K562 (cell line): ENCODE results near the gene SENP1. TPM values are rescaled to one million over a fixed set of nuclear protein-coding genes. Genes with fewer than 3 reads are reported as not detected.

Experiments used
- ATAC-seq: fragments of 200-7000 bp; cut with Tn5 transposase; 3 replicates; pipeline ENCODE4 v1.9.1; 2020; ENCODE audit warnings: moderate library complexity
- BruUV-seq: library from RNA; stranded (reverse); fragments of 400-500 nt; replicated peaks from 2 replicates; lab custom pipeline; 2021; lab: Mats Ljungman, UMichigan
- CTCF ChIA-PET: fragments of 300-600 bp; formaldehyde crosslinking; extraction: SDS; loops from one replicate; lab custom pipeline; 2021; ENCODE audit warnings: low intra/inter-chr PET ratio; lab: Yijun Ruan, JAX
- POLR2A ChIA-PET: fragments of 300-600, 350-650 bp; sonication (Branson Sonifier 250); formaldehyde crosslinking; extraction: SDS; loops from one replicate; lab custom pipeline; 2021; ENCODE audit warnings: antibody characterized with exemption, inconsistent platforms; lab: Yijun Ruan, JAX
- DNase-seq, 4 experiments: peaks; one replicate each; pipeline versions ENCODE4 v3.0.0 to v3.0.0-alpha.2; 2011 to 2018; ENCODE audit warnings: low spot score in 3 of 4, mixed read lengths in 3 of 4; ENCODE audit errors: extremely low read depth in 1 of 4
- FAIRE-seq: peaks from 2 replicates; lab custom pipeline; 2011; peaks lifted over from hg19 to GRCh38; lab: Jason Lieb, UNC
- H2AFZ ChIP-seq: 2 replicates; pipeline ENCODE4 v1.6.0; 2011; ENCODE audit warnings: low read depth, low read length, control low read depth, inconsistent platforms
- H3K27ac ChIP-seq: fragments of 200-600 bp; 3 replicates; pipeline ENCODE4 v1.8.0; 2011; ENCODE audit warnings: low read depth, mild to moderate bottlenecking, control low read depth, inconsistent platforms, low read length, moderate library complexity, mixed read lengths; ENCODE audit errors: extremely low read depth
- H3K27me3 ChIP-seq, 2 experiments: fragments of 300-600 bp in 1 of 2; 2 replicates in 1 of 2; 3 replicates in 1 of 2; pipeline versions ENCODE4 v1.6.0 to v1.8.0; 2011; ENCODE audit warnings: inconsistent platforms in 2 of 2, low read length in 2 of 2, mild to moderate bottlenecking in 1 of 2, mixed read lengths in 1 of 2, moderate library complexity in 1 of 2; ENCODE audit not compliant: control insufficient read depth in 2 of 2, insufficient read depth in 2 of 2
- H3K36me3 ChIP-seq: fragments of 300-600 bp; 3 replicates; pipeline ENCODE4 v1.8.0; 2011; ENCODE audit warnings: mild to moderate bottlenecking, low read length, inconsistent platforms; ENCODE audit not compliant: control insufficient read depth, insufficient read depth
- H3K4me1 ChIP-seq, 2 experiments: fragments of 200-600 bp in 1 of 2; replicated peaks in 1 of 2; 2 replicates in 1 of 2; 3 replicates in 1 of 2; pipeline versions ENCODE4 v1.5.1 to v1.8.0; 2011; ENCODE audit warnings: inconsistent platforms in 2 of 2, low read length in 2 of 2, mild to moderate bottlenecking in 1 of 2, mixed read lengths in 1 of 2, moderate library complexity in 1 of 2; ENCODE audit not compliant: control insufficient read depth in 2 of 2, insufficient read depth in 2 of 2
- H3K4me2 ChIP-seq: 2 replicates; pipeline ENCODE4 v1.6.1; 2011; ENCODE audit warnings: low read length, control low read depth, inconsistent platforms, mixed read lengths; ENCODE audit not compliant: insufficient read depth
- H3K4me3 ChIP-seq: fragments of 200-600 bp; sonication (generic), shearing (Covaris generic); 2 replicates; pipeline ENCODE4 v1.5.1; 2016; ENCODE audit warnings: control low read depth, inconsistent platforms
- H3K79me2 ChIP-seq: fragments of 200-600 bp; 3 replicates; pipeline ENCODE4 v1.8.0; 2011; ENCODE audit warnings: low read length, inconsistent platforms; ENCODE audit not compliant: control insufficient read depth, insufficient read depth
- H3K9ac ChIP-seq, 2 experiments: 2 replicates each; pipeline versions ENCODE4 v1.6.0 to v1.6.1; 2011; ENCODE audit warnings: low read depth in 2 of 2, low read length in 2 of 2, control low read depth in 1 of 2, inconsistent platforms in 1 of 2, mild to moderate bottlenecking in 1 of 2, mixed read lengths in 1 of 2; ENCODE audit not compliant: insufficient read depth in 1 of 2
- H3K9me1 ChIP-seq: one replicate; pipeline ENCODE4 v1.6.0; 2011; ENCODE audit warnings: inconsistent platforms, mild to moderate bottlenecking, low read length, moderate library complexity; ENCODE audit not compliant: control insufficient read depth, insufficient read depth
- H3K9me3 ChIP-seq: replicated peaks from 2 replicates; pipeline ENCODE4 v1.5.1; 2011; ENCODE audit warnings: low read depth, low read length, inconsistent platforms; ENCODE audit not compliant: control insufficient read depth, insufficient read depth
- H4K20me1 ChIP-seq: replicated peaks from 2 replicates; pipeline ENCODE4 v1.6.1; 2011; ENCODE audit warnings: low read length, inconsistent platforms, mixed read lengths; ENCODE audit not compliant: control insufficient read depth, insufficient read depth
- DPF2 ChIP-seq: fragments of 450-650 bp; IDR thresholded peaks from 2 replicates; pipeline ENCODE4 v1.6.1; 2016
- E2F3 ChIP-seq: fragments of 250-450 bp; sonication (Bioruptor Pico); IDR thresholded peaks from 2 replicates; pipeline ENCODE4 v1.4.0; 2020; ENCODE audit warnings: mild to moderate bottlenecking
- HSF4 ChIP-seq: fragments of 250-450 bp; sonication (Bioruptor Pico); IDR thresholded peaks from 2 replicates; pipeline ENCODE4 v2.1.2; 2022; ENCODE audit warnings: mild to moderate bottlenecking, moderate library complexity, borderline replicate concordance
- MCM7 ChIP-seq, 2 experiments: fragments of 450-650 bp; IDR thresholded peaks; 2 replicates each; pipeline ENCODE4 v1.6.1; 2016 to 2018
- PCBP2 ChIP-seq: fragments of 200-400 bp; formaldehyde crosslinking; IDR thresholded peaks from 2 replicates; pipeline ENCODE4 v1.6.1; 2018; ENCODE audit warnings: low read length, low read depth, mild to moderate bottlenecking, moderate library complexity; ENCODE audit not compliant: poor library complexity, severe bottlenecking
- POLR2AphosphoS2 ChIP-seq: IDR thresholded peaks from 2 replicates; pipeline ENCODE4 v1.6.1; 2012; ENCODE audit warnings: low read length, improper control_type of control experiment
- POLR2G ChIP-seq: fragments of 200-400 bp; formaldehyde crosslinking; IDR thresholded peaks from 2 replicates; pipeline ENCODE4 v1.6.1; 2017; ENCODE audit warnings: low read depth, mild to moderate bottlenecking, antibody characterized with exemption, low read length, moderate library complexity
- PTRF ChIP-seq: fragments of 450-650 bp; IDR thresholded peaks from 2 replicates; pipeline ENCODE4 v1.6.1; 2016; ENCODE audit warnings: mild to moderate bottlenecking, missing genetic modification characterization, missing compliant biosample characterization
- RBM17 ChIP-seq: fragments of 200-400 bp; formaldehyde crosslinking; IDR thresholded peaks from 2 replicates; pipeline ENCODE4 v1.6.1; 2017; ENCODE audit warnings: low read depth, mild to moderate bottlenecking, low read length, borderline replicate concordance
- RUNX1 ChIP-seq: sonication (generic); IDR thresholded peaks from 2 replicates; pipeline ENCODE4 v1.6.1; 2016; ENCODE audit warnings: antibody characterized with exemption, low read depth
- SLC30A9 ChIP-seq: fragments of 250-450 bp; sonication (Bioruptor Pico); IDR thresholded peaks from 2 replicates; pipeline ENCODE4 v1.8.0; 2022; ENCODE audit warnings: mild to moderate bottlenecking, moderate library complexity
- SMARCA5 ChIP-seq: fragments of 450-650 bp; IDR thresholded peaks from 2 replicates; pipeline ENCODE4 v1.6.1; 2016
- TGIF2 ChIP-seq: sonication (generic); formaldehyde crosslinking; IDR thresholded peaks from 2 replicates; pipeline ENCODE4 v1.8.1; 2022; ENCODE audit warnings: mild to moderate bottlenecking, missing genetic modification reagents, moderate library complexity
- ZEB2 ChIP-seq: fragments of 450-650 bp; IDR thresholded peaks from 2 replicates; pipeline ENCODE4 v1.6.1; 2016
- ZNF143 ChIP-seq: sonication (generic); formaldehyde crosslinking; IDR thresholded peaks from 2 replicates; pipeline ENCODE4 v1.9.0; 2022; ENCODE audit warnings: mild to moderate bottlenecking, missing genetic modification reagents
- ZNF184 ChIP-seq: sonication (generic); formaldehyde crosslinking; IDR thresholded peaks from 2 replicates; pipeline ENCODE4 v1.5.0; 2020; ENCODE audit warnings: missing genetic modification reagents
- ZNF592 ChIP-seq: fragments of 450-650 bp; IDR thresholded peaks from 2 replicates; pipeline ENCODE4 v1.6.1; 2017; ENCODE audit warnings: antibody characterized with exemption, mild to moderate bottlenecking
- WGBS: fragments of 100-300 bp; shearing (Covaris generic); methylation state at CpG from one replicate; pipeline ENCODE4 v1.1.6; 2016; ENCODE audit warnings: low coverage, mixed read lengths; ENCODE audit not compliant: insufficient coverage; ENCODE audit errors: missing lambda C conversion rate; 5-methylcytosine and 5-hydroxymethylcytosine counted together
- in situ Hi-C: fragments of 300-500 bp; cut with MboI; formaldehyde crosslinking; loops from 4 replicates; pipeline ENCODE4 v1.15.0; 2018; ENCODE audit warnings: inconsistent platforms, mixed read lengths
- intact Hi-C: fragments of 100-400 bp; cut with micrococcal nuclease; formaldehyde crosslinking; loops from 2 replicates; pipeline ENCODE4 v1.14.2; 2022
- polyA plus RNA-seq, 8 experiments: library from polyadenylated mRNA; depleted of rRNA in 4 of 8; stranded (reverse) in 5 of 8; unstranded in 3 of 8; fragments of >200 nt; fragmentation: Nextera tagmentation in 2 of 8; fragmentation: Illumina TruSeq in 1 of 8; extraction: Ambion mirVana in 2 of 8; extraction: Trizol in 1 of 8; gene quantifications; 2 replicates each; pipeline versions ENCODE4 v1.2.1 to v1.2.3, GENCODE V29; 2011 to 2014; ENCODE audit warnings: inconsistent platforms in 1 of 8, missing spikeins in 1 of 8
- total RNA-seq, 7 experiments: library from RNA; depleted of rRNA in 6 of 7; stranded (reverse); fragments of >200 nt in 6 of 7; fragmentation: Illumina TruSeq in 2 of 7; extraction: Trizol in 2 of 7; gene quantifications; 2 replicates each; pipeline versions ENCODE4 v1.2.1 to v1.2.3, GENCODE V29; 2011 to 2021; ENCODE audit warnings: low replicate concordance in 1 of 7

SENP1 gene
- total and polyA plus RNA-seq, 9 of the 15 experiments (the other 6 are each of a cell fraction or from before 2014, with no cell fraction given) = 15.5 to 59.0 (median 36.3) TPM

GRCh38 chr12:47997321-47997720 is 108.6 kb downstream of the SENP1 start:
- H3K36me3 ChIP-seq = no peaks in the 10 kb centered on the region
- CTCF ChIA-PET = no interaction called here
- H3K4me1 ChIP-seq = peaks cover 0 to 10% of the 10 kb centered on the region in 2 experiments; a peak in 2 of 5 replicates
- no peaks in the 10 kb centered on the region for H3K9me3 ChIP-seq
- TF ChIP-seq RBM17 (no peak), ZEB2 (no peak), HSF4 (CRISPR knock-in tag) (no peak), DPF2 (no peak), MCM7 (IDR thresholded peaks at IDR 0.05) (no peak), ZNF143 (CRISPR knock-in tag) (no peak), RUNX1 (no peak), ZNF184 (CRISPR knock-in tag) (no peak), SLC30A9 (no peak), E2F3 (CRISPR knock-in tag) (no peak), POLR2G (no peak), POLR2AphosphoS2 (no peak), TGIF2 (CRISPR knock-in tag) (no peak), PCBP2 (no peak), ZNF592 (no peak), SMARCA5 (no peak), PTRF (tag) (no peak)
- no TSS peak for BruUV-seq
- in situ Hi-C loops (no loop called here), intact Hi-C loops (loop anchor here (10.0 kb wide), 1 partner anchor 167 kb away; no protein-coding TSS in a partner anchor)
- no peak overlapping the region for H2AFZ ChIP-seq
- no peaks in the 10 kb centered on the region for H3K9me1 ChIP-seq
- H3K9ac ChIP-seq = no peak overlapping the region
- FAIRE-seq = no peak
- peaks cover 38 to 82% of the 10 kb centered on the region in 2 experiments for H3K27me3 ChIP-seq
- no peak overlapping the region for H3K27ac ChIP-seq
- WGBS = 0% methylated on average over 3 of the region's 3 CpGs
- H4K20me1 ChIP-seq = no peaks in the 10 kb centered on the region
- no peak for ATAC-seq
- POLR2A ChIA-PET = no interaction called here
- no peaks in the 10 kb centered on the region for H3K79me2 ChIP-seq
- no peak overlapping the region for H3K4me2 ChIP-seq
- DNase-seq = no peak
- no peak overlapping the region for H3K4me3 ChIP-seq
